Endothelial cell of umbilical vein (primary cell): ENCODE measurements around the gene XPA. TPM values are rescaled to one million over a fixed set of nuclear protein-coding genes. Genes with fewer than 3 reads are reported as not detected.

ENCODE experiments used
- BruUV-seq: library from RNA; stranded (reverse); fragments of 400-500 nt; replicated peaks from 2 replicates; lab custom pipeline; 2021; lab: Mats Ljungman, UMichigan
- CTCF ChIA-PET: fragments of 300-600, 350-600 bp; sonication (Branson Sonifier 250); formaldehyde crosslinking; loops from one replicate; lab custom pipeline; 2021; ENCODE audit warnings: antibody characterized with exemption, inconsistent platforms; lab: Charles Lee
- POLR2A ChIA-PET: fragments of 300-600, 350-600 bp; sonication (Branson Sonifier 250); formaldehyde crosslinking; loops from one replicate; lab custom pipeline; 2021; ENCODE audit warnings: antibody characterized with exemption, inconsistent platforms; lab: Charles Lee
- DNase-seq: peaks from one replicate; pipeline ENCODE4 v3.0.0-alpha.2; 2011; ENCODE audit warnings: low read depth, low spot score
- FAIRE-seq: peaks from 2 replicates; lab custom pipeline; 2011; peaks lifted over from hg19 to GRCh38; lab: Jason Lieb, UNC
- H2AFZ ChIP-seq: 2 replicates; pipeline ENCODE4 v1.6.0; 2012; ENCODE audit warnings: low read depth, low read length, control low read depth, inconsistent platforms
- H3K27ac ChIP-seq: 2 replicates; pipeline ENCODE4 v1.5.1; 2011; ENCODE audit warnings: low read depth, mild to moderate bottlenecking, control low read depth, low read length, moderate library complexity; ENCODE audit not compliant: insufficient read depth
- H3K27me3 ChIP-seq, 2 experiments: 2 replicates each; pipeline versions ENCODE4 v1.6.0 to v1.6.1; 2011; ENCODE audit warnings: low read length in 2 of 2, mixed read lengths in 1 of 2; ENCODE audit not compliant: control insufficient read depth in 2 of 2, insufficient read depth in 2 of 2
- H3K36me3 ChIP-seq, 2 experiments: 2 replicates in 1 of 2; 3 replicates in 1 of 2; pipeline ENCODE4 v1.5.1; 2011; ENCODE audit warnings: low read length in 2 of 2, mild to moderate bottlenecking in 1 of 2, moderate library complexity in 1 of 2; ENCODE audit not compliant: control insufficient read depth in 2 of 2, insufficient read depth in 2 of 2; ENCODE audit errors: extremely low read depth in 1 of 2
- H3K4me1 ChIP-seq: 3 replicates; pipeline ENCODE4 v1.5.1; 2011; ENCODE audit warnings: mild to moderate bottlenecking, low read length; ENCODE audit not compliant: control insufficient read depth, insufficient read depth; ENCODE audit errors: extremely low read depth
- H3K4me2 ChIP-seq: 2 replicates; pipeline ENCODE4 v1.6.1; 2011; ENCODE audit warnings: low read length, control low read depth, mixed read lengths; ENCODE audit not compliant: insufficient read depth
- H3K4me3 ChIP-seq, 3 experiments: fragments of 200-600 bp in 1 of 3; sonication (generic), shearing (Covaris generic) in 1 of 3; replicated peaks in 1 of 3; 2 replicates each; pipeline ENCODE4 v1.5.1; 2011 to 2016; ENCODE audit warnings: control low read depth in 3 of 3, low read length in 3 of 3, mild to moderate bottlenecking in 2 of 3, inconsistent platforms in 1 of 3, low read depth in 1 of 3, moderate library complexity in 1 of 3; ENCODE audit not compliant: insufficient read depth in 1 of 3
- H3K79me2 ChIP-seq: 2 replicates; pipeline ENCODE4 v1.6.0; 2012; ENCODE audit warnings: low read length, inconsistent platforms; ENCODE audit not compliant: control insufficient read depth, insufficient read depth
- H3K9ac ChIP-seq: replicated peaks from 2 replicates; pipeline ENCODE3; 2011; ENCODE audit warnings: low read length, control low read depth; ENCODE audit not compliant: insufficient read depth; ENCODE audit errors: extremely low read depth
- H3K9me1 ChIP-seq: replicated peaks from 3 replicates; pipeline ENCODE4 v1.6.0; 2011; ENCODE audit warnings: mild to moderate bottlenecking, low read length; ENCODE audit not compliant: control insufficient read depth, insufficient read depth; ENCODE audit errors: extremely low read depth
- H3K9me3 ChIP-seq: replicated peaks from 2 replicates; pipeline ENCODE4 v1.5.1; 2012; ENCODE audit warnings: low read length, inconsistent platforms; ENCODE audit not compliant: control insufficient read depth, insufficient read depth
- H4K20me1 ChIP-seq: replicated peaks from 2 replicates; pipeline ENCODE3; 2011; ENCODE audit warnings: mild to moderate bottlenecking, low read length; ENCODE audit not compliant: control insufficient read depth, insufficient read depth; ENCODE audit errors: extremely low read depth
- EZH2 ChIP-seq: IDR thresholded peaks from 2 replicates; pipeline ENCODE4 v1.6.1; 2012; ENCODE audit warnings: borderline replicate concordance, low read depth, mild to moderate bottlenecking, moderate library complexity, low read length, inconsistent platforms; ENCODE audit not compliant: severe bottlenecking
- FOS ChIP-seq: IDR thresholded peaks from 2 replicates; pipeline ENCODE4 v1.6.1; 2011; ENCODE audit warnings: mild to moderate bottlenecking, low read length, moderate library complexity, borderline replicate concordance; ENCODE audit not compliant: insufficient read depth
- GATA2 ChIP-seq: IDR thresholded peaks from 2 replicates; pipeline ENCODE4 v1.7.0; 2011; ENCODE audit warnings: low read depth, mild to moderate bottlenecking, moderate library complexity, mixed read lengths, low read length; ENCODE audit not compliant: insufficient read length, insufficient read depth
- JUN ChIP-seq: IDR thresholded peaks from 2 replicates; pipeline ENCODE4 v1.6.1; 2011; ENCODE audit warnings: borderline replicate concordance, low read depth; ENCODE audit not compliant: insufficient read length, insufficient read depth
- MYC ChIP-seq: IDR thresholded peaks from one replicate; pipeline ENCODE4 v1.6.1; 2011; ENCODE audit warnings: mild to moderate bottlenecking, low read depth, low read length
- POLR2A ChIP-seq: IDR thresholded peaks from 2 replicates; pipeline ENCODE4 v1.6.1; 2012; ENCODE audit warnings: low read depth, mild to moderate bottlenecking, control low read depth, low read length
- POLR2AphosphoS5 ChIP-seq: IDR thresholded peaks from 2 replicates; pipeline ENCODE4 v1.6.1; 2012; ENCODE audit warnings: low read depth, mild to moderate bottlenecking, control low read depth, low read length, moderate library complexity; ENCODE audit not compliant: insufficient read depth
- dilution Hi-C: fragments of 300-500 bp; cut with MboI; formaldehyde crosslinking; loops from one replicate; pipeline ENCODE4 v1.15.0; 2019; ENCODE audit warnings: low sequenced_read_pairs; ENCODE audit not compliant: extremely low pct_ligation_motif_present
- intact Hi-C: fragments of 100-400 bp; cut with micrococcal nuclease; formaldehyde crosslinking; loops from one replicate; pipeline ENCODE4 v1.10.0; 2022
- polyA plus RNA-seq, 4 experiments: library from polyadenylated mRNA; depleted of rRNA in 3 of 4; stranded (reverse) in 3 of 4; unstranded in 1 of 4; fragments of >200 nt; gene quantifications; 2 replicates each; pipeline versions ENCODE4 v1.2.1 to v1.2.3, GENCODE V29; 2011 to 2012; ENCODE audit warnings: missing spikeins in 1 of 4
- total RNA-seq: library from RNA; stranded (reverse); gene quantifications from 2 replicates; pipeline ENCODE4 v1.2.3, GENCODE V29; 2021
- TF ChIP-seq, protein P1 (sequence below): IDR thresholded peaks from 2 replicates; pipeline ENCODE4 v1.6.1; 2011; ENCODE audit not compliant: insufficient read depth, insufficient read length
- TF ChIP-seq, protein P2 (sequence below), 2 donors: IDR thresholded peaks; 1 replicate in 1 of 2; 2 replicates in 1 of 2; pipeline ENCODE4 v1.5.1; 2011; ENCODE audit warnings: low read length in 2 of 2, mild to moderate bottlenecking in 2 of 2, moderate library complexity in 2 of 2, control low read depth in 1 of 2, inconsistent platforms in 1 of 2, low read depth in 1 of 2; ENCODE audit not compliant: insufficient read depth in 1 of 2; ENCODE audit errors: extremely low read depth in 1 of 2

XPA gene
- total and polyA plus RNA-seq, 2 donors (not counting 3 experiments of a cell fraction or from before 2014, with no cell fraction given) = 3.6 to 21.1 TPM

DNA sequence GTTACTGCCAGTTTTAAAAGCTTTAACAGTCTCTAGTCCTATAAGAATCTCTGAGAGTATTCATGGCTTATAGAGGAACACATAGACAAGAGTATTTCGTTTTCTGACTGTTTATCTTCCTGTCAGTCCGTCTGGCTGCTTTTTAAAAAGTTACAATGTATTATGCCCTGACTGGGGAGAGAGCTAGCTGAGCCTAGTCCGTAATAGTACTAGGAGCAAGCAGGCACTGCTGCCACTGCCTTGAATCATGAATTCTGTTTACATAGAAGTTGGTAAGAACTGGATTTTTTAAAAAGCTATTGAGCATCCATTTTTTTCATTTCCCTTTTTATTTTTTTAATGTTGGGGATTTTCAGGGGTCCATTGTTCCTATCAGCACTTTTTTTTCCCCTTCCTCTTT is 26.6 kb downstream of the XPA start:
- Histone ChIP-seq H3K4me2 (no peak overlapping the region), H3K27me3 (no peaks in the 10 kb centered on the region), H3K9me1 (no peaks in the 10 kb centered on the region), H3K9ac (no peak overlapping the region), H3K4me1 (no peaks in the 10 kb centered on the region), H3K4me3 (no peak overlapping the region), H3K36me3 (peaks cover 24 to 79% of the 10 kb centered on the region in 2 experiments), H3K79me2 (no peaks in the 10 kb centered on the region), H2AFZ (no peak overlapping the region), H3K9me3 (no peaks in the 10 kb centered on the region), H4K20me1 (peaks cover 3% of the 10 kb centered on the region), H3K27ac (no peak overlapping the region)
- DNase-seq = no peak
- BruUV-seq = no TSS peak
- FAIRE-seq = no peak
- no peak for TF ChIP-seq GATA2
- no peak for TF ChIP-seq MYC
- no peak for TF ChIP-seq EZH2
- TF ChIP-seq, protein P1, sequence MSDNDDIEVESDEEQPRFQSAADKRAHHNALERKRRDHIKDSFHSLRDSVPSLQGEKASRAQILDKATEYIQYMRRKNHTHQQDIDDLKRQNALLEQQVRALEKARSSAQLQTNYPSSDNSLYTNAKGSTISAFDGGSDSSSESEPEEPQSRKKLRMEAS = no peak
- no peak for TF ChIP-seq FOS
- no peak for TF ChIP-seq JUN
- TF ChIP-seq, protein P2, sequence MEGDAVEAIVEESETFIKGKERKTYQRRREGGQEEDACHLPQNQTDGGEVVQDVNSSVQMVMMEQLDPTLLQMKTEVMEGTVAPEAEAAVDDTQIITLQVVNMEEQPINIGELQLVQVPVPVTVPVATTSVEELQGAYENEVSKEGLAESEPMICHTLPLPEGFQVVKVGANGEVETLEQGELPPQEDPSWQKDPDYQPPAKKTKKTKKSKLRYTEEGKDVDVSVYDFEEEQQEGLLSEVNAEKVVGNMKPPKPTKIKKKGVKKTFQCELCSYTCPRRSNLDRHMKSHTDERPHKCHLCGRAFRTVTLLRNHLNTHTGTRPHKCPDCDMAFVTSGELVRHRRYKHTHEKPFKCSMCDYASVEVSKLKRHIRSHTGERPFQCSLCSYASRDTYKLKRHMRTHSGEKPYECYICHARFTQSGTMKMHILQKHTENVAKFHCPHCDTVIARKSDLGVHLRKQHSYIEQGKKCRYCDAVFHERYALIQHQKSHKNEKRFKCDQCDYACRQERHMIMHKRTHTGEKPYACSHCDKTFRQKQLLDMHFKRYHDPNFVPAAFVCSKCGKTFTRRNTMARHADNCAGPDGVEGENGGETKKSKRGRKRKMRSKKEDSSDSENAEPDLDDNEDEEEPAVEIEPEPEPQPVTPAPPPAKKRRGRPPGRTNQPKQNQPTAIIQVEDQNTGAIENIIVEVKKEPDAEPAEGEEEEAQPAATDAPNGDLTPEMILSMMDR (IDR thresholded peaks at IDR 0.05; ENCODE audit: extremely low read depth in 1 of 2, insufficient read depth in 1 of 2, low read depth in 1 of 2, low read length in 2 of 2) = no peak
- TF ChIP-seq POLR2A = no peak
- TF ChIP-seq POLR2AphosphoS5 = no peak
- dilution Hi-C loops = no loop called here
- ChIA-PET CTCF (no interaction called here), POLR2A (no interaction called here)
- intact Hi-C loops = no loop called here
